OCI-M2 (cell line): ENCODE data around the gene ATP8A2.
"Not testable (repeated sequence)": the region's sequence is repeated elsewhere in the genome, so short reads cannot be mapped to it uniquely, and the experiment has no call there.

Experiments
- DNase-seq: peaks from one replicate; lab custom pipeline; 2025; ENCODE audit not compliant: unreplicated experiment; lab: John Stamatoyannopoulos, UW

The ATP8A2 gene

DNA sequence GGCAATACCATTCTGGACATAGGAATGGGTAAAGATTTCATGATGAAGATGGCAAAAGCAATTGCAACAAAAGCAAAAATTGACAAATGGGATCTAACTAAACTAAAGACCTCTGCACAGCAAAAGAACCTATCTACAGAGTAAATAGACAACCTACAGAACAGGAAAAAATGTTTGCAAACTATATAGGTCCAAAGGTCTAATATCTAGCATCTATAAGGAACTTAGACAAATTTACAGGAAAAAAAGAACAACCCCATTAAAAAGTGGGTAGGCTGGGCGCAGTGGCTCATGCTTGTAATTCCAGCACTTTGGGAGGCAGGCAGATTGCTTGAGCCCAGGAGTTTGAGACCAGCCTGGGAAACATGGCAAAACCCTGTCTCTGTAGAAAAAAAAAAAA is 418.4 kb downstream of the ATP8A2 start:
- not testable (repeated sequence) for DNase-seq

DNA sequence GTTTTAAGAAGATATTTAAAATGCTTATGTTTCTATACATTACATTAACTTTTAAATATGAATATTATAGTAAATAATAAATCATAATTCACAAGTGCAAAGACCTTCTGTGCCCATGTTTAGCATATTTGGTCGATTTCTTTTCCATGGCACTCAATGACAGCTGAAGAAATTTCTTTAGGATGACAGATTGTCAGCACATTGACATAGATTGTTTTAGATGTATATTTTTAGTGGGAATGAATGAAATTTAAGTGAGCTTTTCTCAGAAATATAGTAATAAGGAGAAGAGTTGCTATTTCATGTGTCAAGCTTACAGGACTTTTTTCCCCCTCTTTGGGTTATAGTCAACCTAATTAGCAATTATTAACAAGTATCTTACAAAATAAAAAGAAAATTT is 423.5 kb downstream of the ATP8A2 start:
- DNase-seq: no peak

DNA sequence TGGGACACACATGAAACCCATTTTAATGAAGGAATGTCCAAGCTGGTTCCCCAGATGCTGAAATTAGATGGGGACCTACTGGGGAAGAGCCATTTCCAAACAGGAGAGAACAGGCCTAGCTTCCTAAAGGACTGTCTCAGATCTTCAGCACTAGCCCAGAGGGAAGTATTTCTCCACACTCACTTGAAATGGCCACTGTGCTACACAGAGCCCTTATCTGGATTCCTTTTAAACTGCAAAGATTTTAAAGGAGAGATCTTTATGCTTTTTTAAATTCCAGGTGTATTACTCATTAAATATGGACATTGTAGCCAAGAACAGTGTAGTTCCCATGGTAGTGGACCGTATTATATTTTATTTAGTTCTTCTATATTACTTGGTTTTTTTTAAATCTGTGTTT is 424.7 kb downstream of the ATP8A2 start:
- DNase-seq: no peak

DNA sequence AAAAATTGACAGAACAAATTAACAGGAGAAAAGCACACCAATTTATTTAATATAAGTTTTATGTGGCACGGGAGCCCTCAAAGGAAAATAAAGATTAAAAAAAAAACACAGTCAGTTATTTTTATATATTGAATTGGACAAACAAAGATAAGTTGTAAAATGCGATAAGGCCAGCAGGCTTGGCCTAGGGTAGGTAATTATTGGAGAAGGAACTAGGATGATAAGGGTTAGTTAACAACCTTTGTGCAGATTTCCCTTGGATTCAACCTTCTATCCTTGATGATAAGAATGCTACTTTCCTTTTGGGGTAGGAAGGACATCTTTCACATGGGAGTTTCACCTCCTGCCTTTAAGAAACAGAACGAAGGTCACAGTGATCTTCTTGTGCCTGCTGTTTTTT is 427.2 kb downstream of the ATP8A2 start:
- no peak for DNase-seq

DNA sequence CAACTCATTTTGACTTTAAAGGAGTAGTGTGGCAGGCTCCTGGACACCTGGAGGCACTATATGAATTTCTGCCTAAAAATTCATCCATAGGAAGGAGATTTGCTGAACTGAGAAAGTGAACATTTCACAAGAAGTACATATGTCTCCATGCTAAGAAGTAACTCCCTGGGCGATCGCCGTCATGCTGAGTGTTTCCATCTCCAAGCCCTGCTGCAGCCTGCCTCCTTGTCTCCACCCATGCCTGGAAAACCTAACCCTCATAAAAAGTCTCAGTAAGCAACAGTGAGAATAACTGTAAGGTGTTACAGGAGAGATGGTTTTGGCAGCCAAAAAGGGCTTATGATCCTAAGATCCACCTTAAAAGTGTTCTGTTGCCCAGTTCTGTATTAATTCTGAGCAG is 428.7 kb downstream of the ATP8A2 start:
- no peak for DNase-seq

DNA sequence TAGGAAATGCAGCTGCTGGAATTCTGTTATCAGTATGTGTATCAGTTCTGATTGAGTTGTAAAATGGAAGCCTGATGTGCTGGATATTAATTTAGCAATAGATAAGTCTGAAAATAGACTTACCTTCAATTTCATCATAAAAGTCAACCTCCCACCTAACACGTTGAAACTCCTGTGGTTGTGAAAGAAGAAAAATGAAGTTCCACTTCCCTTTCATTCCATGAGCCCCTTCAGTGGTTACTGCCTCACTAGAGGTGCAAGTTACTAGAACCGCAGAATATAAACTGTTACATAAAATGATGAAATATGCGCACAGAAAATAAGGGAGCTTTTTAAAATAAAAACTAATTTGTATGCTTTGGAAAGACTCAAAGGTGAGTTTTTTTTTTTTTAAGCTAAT is 430.8 kb downstream of the ATP8A2 start:
- DNase-seq: no peak

DNA sequence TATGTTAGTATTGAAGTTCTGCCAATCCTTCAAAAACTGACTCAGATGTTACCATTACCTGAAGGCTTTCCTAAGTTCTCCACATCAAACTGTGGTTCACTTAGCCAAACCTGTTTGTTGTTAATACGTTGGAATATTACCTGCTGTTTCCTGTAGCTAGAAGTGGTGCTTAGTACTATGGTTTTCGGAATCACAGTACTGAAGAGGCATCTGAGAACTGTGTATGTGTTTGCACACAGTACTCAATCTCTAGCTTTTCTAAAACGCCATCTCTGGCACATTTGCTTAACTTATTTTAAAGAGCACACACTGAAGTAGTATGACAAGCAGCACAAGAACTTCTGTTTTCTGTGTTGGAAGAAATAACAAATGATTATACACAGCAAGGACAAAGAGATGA is 431.9 kb downstream of the ATP8A2 start:
- DNase-seq: no peak

DNA sequence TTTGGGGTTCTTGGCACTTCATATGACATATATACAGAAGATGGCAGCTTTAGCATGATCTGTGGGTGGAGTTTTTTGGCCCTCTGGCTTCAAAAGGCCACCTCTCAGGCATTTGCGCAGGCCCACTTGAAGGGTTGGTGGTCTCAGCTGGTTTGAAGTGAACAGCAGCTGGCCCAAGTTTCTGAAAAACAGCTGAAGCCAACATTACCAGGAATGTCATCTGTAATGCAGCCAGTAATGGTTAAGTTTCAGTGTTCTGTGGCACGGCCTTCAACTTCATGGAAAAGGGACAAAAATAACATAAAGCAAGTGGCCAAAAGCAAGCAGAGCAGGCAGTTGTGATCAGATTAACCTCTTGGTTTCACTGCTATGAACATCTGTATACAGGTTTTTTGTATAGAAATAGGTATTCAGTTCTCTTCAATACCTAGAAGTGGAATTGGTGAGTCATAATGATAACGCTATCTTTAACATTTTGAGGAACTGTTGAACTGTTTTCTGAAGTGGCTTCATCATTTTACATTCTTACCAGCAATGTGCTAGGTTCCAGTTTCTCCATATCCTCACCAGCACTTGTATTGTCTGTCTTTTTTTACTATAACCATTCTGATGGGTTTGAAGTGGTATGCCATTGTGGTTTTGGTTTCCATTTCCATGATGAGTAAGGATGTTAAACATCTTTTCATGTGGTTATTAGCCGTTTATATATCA is 434.6 kb downstream of the ATP8A2 start:
- DNase-seq: no peak

DNA sequence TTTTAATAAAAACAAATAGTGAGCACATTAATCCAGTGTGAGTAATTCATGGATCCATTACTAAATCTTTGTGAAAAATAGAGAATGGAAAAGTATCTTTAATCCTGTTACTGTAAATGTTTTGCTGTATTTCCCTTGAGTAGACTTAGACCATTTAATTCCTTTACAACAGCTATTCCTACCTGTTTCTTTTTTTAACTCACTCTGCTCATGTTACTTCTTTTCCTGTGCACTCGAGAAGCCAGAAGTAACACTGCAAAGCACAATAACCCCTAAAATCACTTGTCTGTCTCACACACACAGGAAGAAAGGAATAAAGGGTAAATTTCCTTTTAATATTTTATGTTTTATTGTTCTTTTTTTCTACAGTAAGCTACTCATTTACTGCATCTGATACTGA is 435.8 kb downstream of the ATP8A2 start:
- DNase-seq: no peak

DNA sequence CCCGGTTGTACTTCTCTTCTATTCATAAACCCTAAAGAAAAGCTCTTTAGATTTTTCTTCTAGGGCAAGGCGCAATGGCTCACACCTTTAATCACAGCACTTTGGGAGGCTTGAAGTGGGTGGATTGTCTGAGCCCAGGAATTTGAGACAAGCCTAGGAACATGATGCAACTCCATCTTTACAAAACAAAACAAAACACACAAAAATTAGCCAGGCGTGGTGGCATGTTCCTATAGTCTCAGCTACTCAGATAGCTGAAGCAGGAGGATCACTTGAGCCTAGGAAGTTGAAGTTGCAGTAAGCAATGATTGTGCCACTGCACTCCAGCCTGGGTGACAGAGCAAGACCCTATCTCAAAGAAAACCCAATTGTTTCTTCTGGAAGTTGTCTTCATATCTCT is 439.7 kb downstream of the ATP8A2 start:
- no peak for DNase-seq

DNA sequence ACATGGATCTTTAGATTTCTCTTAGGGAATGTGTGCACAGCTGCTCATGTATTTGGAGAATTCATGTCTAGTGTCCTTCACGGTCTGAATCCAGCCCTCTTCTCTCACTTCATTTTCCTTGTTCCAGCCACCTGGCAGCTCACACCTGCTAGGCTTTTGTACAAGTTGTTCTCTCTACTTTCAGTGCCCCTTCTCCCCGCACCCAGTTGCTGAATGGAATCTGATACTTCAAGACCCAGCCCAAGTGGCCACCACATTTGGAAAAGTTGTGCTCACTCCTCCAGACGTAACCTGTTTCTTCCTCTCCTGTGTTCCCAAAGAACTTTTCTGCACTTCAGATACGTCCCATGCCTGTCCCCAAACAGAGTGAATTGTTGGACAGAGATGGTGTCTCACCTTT is 444.5 kb downstream of the ATP8A2 start:
- DNase-seq: no peak

DNA sequence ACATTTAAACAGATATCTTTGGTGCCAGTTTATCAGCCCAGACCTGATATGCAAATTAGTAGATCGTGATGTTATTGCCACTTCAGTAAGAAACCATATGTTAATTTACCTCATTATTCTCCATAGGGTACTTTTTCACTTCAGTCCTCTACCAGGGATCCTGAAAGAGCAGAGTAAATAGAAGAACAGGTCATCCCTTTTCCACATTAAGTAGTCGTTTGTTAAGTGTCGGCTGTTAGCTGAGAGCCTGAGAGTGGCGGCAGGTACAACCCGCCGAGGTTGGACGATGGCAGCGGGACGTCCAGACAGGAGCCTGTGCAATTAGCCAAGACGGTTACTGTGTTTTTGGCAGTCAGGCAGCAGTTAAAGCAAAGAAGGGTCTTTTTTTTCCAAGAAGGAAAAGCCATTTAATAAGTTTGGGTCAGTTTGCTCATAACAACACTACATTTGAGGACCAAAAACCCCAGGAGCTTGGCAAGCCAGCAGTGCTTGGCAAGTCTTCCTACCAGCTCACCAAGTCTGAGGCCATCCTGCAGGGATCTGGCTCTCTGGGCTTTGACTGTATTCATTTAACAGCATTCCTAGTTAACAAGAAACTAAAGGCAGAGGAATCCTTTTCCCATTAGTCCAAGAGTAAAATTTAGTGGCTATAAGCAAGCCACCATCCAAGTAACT is 448.2 kb downstream of the ATP8A2 start:
- DNase-seq: no peak

DNA sequence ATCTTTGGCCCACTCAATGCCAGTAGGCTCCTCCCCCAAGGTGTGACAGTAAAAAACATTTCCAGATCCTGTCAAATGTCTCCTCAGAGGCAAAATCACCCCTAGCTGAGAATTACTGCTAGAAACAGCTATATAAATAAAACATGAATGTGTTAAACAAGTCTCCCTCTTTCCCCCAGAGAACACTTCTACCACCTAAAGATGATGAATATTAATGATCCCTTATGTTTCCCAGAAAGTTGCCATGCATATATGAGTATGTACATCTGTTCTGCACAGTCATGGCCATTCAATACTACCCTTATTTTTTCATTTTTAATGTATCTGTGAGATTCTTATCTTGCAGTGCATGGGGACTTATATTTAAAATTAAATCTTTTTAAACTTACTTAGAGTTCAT is 450.0 kb downstream of the ATP8A2 start:
- DNase-seq: no peak

DNA sequence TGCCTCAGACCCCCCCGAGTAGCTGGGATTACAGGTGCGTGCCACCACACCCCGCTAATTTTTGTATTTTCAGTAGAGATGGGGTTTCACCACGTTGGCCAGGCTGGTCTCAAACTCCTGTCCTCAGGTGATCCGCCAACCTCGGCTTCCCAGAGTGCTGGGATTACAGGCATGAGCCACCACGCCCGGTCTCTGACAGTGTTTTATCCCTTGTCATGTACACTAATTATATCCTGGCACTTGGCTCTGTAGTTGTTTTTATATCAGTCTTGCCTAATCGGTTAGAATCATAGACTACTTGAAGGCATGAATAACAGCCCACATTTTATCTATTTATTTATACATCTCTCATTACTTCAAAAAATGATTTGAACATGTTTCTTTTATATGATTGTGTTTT is 455.4 kb downstream of the ATP8A2 start:
- not testable (repeated sequence) for DNase-seq

DNA sequence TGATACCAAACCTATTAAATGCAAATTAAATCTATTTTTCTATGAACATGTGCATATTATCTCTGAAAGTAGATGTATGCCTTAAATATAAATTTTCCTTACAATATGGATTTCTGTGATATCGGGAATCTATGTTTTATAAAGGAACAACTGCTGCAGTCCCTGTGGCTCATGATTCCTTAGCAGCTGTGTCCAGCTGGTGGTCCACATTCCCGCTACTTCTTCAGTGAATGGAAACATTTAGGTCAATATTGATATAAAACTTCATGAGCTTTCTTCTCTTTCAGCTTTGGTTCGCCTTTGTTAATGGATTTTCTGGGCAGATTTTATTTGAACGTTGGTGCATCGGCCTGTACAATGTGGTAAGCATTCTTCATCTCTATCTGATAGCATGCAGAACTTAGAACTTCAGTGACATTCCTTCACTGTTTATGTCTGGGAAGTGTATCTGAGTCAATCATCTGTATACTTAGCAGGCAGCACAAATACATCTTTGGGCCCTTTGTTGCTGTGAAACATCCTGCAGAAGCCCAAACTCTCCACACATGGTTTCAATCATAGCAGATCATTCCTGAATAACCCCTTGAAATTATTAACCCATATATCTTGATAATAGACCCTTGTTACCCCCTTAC is 456.2 kb downstream of the ATP8A2 start:
- no peak for DNase-seq

DNA sequence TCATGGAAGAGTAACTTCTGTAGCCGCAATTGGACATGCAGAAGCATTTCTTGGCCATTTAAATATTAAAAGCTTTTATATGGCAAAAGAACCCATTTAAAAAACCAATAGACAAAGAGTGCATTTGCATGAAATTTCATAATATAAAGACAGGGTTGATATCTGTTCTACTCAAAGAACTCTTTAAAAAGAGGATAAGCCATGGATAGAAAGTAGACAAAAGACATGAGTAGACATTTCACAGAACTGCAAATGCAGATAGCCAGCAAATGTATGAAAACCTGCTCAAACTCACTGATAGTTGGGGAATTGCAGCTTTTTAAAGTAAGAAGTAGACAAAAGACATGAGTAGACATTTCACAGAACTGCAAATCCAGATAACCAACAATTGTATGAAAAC is 462.0 kb downstream of the ATP8A2 start:
- DNase-seq: no peak

DNA sequence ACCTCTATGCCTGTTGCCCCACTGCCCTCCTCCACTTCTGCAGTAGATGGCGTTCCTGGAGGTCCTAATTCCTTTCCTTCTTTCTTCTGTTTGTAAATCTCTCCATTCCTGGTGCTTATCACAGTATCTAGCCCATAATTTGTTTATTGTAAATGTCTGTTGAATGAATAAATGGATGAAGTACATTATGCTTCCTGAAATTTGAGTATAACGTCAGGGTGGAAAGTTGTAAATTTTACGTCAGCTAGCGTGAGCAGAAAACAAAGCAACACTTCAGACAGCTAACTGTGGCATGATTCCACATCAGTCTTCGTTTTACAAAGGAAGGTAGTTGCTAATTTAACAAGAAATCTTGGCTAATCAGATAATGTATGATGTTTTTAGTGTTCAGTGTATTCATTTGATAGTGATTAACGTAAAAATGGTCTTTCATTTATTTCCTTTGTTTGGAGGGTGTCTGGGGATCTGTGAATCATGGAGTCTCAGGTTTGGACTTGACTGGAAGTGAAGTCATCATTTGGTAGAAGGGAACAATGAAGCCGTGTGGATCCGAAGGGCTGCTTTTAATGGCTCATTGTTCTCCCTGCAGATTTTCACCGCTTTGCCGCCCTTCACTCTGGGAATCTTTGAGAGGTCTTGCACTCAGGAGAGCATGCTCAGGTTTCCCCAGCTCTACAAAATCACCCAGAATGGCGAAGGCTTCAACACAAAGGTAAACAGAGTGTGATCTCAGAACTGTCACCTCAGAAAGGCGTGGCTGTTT is 465.0 kb downstream of the ATP8A2 start:
- DNase-seq: no peak

DNA sequence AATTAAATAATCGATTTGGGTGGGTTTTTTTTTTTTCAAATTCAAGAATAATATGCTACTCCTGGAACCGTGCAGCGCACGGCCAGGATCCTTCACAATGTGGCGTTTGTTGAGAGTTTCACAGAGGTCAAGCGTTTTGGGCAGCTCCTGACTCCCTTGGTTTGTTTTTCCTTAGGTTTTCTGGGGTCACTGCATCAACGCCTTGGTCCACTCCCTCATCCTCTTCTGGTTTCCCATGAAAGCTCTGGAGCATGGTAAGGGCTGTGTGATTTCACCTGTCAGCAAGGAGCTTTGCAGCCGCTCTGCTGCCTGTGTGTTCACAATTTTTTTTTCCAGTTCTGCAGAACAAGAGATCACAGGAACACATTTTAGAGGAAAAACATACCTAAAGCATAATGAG is 467.6 kb downstream of the ATP8A2 start:
- DNase-seq: no peak

DNA sequence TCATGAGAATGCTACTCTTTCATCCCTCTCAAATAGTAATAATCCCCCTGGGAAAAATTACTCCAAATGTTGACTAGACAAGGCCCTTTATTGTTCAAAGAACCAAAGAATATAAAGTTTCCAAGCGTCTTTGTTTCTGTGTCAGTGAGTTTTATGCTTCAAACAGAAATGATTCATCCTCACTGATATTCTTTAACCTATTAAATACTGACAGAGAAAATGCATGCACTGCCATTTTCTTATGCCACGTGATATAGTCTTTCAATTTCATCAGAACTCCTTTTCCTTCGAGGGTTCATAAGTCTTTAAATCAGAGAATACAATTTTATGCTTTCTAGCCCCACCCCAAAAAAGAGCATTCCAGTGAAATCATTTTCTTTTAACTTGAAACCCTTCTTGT is 468.5 kb downstream of the ATP8A2 start:
- DNase-seq: no peak

DNA sequence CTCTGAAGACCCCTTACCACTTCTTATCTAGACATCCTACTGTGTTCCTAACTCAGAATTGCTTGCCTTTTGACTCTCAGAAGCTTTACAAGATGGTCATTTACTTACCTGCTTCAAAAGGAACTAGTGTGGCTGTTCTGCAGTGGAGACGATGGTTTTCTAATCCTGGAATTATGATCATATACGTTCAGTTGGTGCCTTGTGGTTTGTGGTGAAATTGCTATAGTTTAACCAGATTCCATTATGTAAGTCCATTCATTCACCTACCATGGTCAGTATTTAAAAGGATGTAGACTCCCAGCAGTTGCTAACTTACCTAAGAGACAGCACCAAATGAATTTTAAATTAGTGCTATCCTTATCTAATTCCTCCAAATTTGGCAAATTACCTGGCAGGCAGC is 469.2 kb downstream of the ATP8A2 start:
- no peak for DNase-seq

DNA sequence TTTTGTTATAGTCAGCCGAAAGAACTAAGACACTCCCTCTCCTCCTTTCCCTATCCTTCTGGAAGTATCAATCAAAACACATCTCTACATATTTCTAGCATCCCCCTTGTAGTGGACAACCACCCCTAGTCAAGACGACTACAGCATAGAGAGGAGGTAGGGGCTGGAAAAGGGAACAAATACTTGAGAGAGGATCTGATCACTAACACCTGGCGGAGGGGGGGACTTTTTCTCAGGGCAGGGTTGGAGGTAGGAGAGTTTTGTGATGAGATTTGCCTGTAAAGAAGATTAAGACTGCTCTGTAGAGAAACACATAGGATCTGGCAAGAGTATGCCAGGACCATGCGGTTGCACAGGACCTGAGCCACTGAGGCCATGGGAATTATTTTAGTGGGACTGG is 471.9 kb downstream of the ATP8A2 start:
- DNase-seq: no peak
